ENCODE results near the gene HVCN1. TPM values are rescaled to one million over a fixed set of nuclear protein-coding genes. Genes with fewer than 3 reads are reported as not detected.

HVCN1 gene
- polyA plus RNA-seq, 1 experiment: 6.9 TPM

DNA sequence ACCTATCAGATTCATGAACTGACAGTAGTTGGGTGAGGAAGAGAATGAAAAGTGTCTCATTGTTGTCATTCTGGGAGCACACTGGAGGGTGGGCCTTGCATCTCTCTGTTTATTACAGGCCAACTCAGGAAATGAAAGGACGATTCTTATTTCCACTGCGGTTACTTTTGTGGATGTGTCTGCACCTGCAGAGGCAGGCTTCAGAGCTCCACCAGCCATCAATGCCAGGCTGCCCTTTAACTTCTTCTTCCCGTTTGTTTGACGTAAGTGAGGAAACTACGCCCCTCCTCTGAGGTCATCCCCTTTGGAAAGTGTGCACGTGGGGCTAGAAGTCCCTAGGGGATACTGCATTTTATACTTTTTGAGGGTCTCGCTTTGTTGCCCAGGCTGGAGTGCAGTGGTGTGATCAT is 41.3 kb downstream of the HVCN1 start:
- H3K4me3 ChIP-seq (ENCODE audit: low read depth, low read length): no peak overlapping the region
- TF ChIP-seq, protein P1, sequence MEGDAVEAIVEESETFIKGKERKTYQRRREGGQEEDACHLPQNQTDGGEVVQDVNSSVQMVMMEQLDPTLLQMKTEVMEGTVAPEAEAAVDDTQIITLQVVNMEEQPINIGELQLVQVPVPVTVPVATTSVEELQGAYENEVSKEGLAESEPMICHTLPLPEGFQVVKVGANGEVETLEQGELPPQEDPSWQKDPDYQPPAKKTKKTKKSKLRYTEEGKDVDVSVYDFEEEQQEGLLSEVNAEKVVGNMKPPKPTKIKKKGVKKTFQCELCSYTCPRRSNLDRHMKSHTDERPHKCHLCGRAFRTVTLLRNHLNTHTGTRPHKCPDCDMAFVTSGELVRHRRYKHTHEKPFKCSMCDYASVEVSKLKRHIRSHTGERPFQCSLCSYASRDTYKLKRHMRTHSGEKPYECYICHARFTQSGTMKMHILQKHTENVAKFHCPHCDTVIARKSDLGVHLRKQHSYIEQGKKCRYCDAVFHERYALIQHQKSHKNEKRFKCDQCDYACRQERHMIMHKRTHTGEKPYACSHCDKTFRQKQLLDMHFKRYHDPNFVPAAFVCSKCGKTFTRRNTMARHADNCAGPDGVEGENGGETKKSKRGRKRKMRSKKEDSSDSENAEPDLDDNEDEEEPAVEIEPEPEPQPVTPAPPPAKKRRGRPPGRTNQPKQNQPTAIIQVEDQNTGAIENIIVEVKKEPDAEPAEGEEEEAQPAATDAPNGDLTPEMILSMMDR (IDR thresholded peaks at IDR 0.05; ENCODE audit: low read depth, low read length): no peak
- ChIA-PET POLR2A (no interaction called here), CTCF (no interaction called here)
- no peak overlapping the region for H3K27ac ChIP-seq (ENCODE audit: low read depth, low read length)
- H3K27me3 ChIP-seq (ENCODE audit: control insufficient read depth, insufficient read depth, low read length): no peaks in the 10 kb centered on the region
- no peaks in the 10 kb centered on the region for H3K9me3 ChIP-seq (ENCODE audit: control insufficient read depth, insufficient read depth, low read length)
- DNase-seq (ENCODE audit: low read depth, low spot score): no peak

DNA sequence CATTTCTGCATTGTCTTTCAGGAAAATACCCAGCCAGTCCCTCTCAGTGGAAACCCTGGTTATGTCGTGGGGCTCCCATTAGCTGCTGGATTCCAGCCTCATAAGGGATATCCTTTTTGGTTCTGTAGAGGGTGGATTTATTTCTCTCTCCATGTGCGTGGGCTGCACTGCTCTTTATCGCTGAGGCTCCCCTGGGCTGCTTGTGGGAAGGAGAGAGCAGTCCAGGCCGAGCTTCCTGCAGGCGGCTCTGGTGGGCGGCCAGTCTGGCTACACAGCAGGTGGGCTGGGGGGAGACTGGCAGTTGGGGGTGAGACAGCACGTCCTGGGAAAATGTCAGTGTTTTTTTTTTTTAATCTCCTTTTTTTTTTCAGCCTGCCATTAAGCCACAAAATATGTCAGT is 47.4 kb downstream of the HVCN1 start:
- H3K27ac ChIP-seq (ENCODE audit: low read depth, low read length): no peak overlapping the region
- no peak overlapping the region for H3K4me3 ChIP-seq (ENCODE audit: low read depth, low read length)
- no peaks in the 10 kb centered on the region for H3K27me3 ChIP-seq (ENCODE audit: control insufficient read depth, insufficient read depth, low read length)
- TF ChIP-seq, protein P1 (IDR thresholded peaks at IDR 0.05; ENCODE audit: low read depth, low read length): no peak
- no peaks in the 10 kb centered on the region for H3K9me3 ChIP-seq (ENCODE audit: control insufficient read depth, insufficient read depth, low read length)
- DNase-seq (ENCODE audit: low read depth, low spot score): no peak
- CTCF ChIA-PET: interaction anchor here (0.7 kb wide), 1 partner anchor 186 kb away, joined by 3 read pairs; no protein-coding TSS in a partner anchor
- POLR2A ChIA-PET: interaction anchor here (0.7 kb wide), 2 partner anchors 21 to 28 kb away, joined by 3 read pairs; no protein-coding TSS in a partner anchor

DNA sequence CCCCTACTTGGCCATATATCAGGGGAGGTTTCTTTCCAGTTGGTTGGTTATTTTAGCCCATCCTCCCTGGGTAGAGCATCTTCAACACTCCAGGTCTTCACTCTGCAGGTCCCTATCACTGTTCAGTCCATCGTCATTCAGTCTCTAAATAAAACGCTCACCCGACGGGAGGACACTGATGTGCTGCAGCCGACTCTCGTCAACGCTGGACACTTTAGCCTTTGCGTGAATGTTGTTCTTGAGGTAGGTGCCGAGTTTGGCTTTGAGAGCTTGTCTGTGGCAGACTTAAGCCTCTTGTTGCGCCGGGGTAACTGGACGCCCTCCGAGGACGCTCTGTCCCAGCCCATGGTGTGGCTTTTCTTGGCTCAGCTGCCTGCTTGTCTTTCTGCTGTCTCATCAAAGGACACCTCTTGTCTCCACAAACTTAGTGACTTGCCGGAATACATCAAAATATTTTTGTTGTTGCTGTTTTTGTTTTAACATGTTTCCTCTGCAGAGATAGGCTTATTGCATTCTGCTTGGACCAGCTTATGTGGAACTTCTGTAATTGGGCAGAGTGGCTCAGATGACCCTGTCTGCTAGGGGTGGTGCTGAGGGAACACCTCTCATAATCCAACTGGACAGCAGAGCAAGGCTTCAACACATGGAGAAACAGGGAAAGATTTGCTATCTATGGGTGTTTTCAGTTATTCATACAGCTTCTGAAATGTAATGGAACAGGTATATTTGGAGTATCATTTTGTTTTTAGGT is 48.5 kb downstream of the HVCN1 start:
- Histone ChIP-seq H3K27ac (ENCODE audit: low read depth, low read length) (no peak overlapping the region), H3K27me3 (ENCODE audit: control insufficient read depth, insufficient read depth, low read length) (no peaks in the 10 kb centered on the region), H3K4me3 (ENCODE audit: low read depth, low read length) (no peak overlapping the region), H3K9me3 (ENCODE audit: control insufficient read depth, insufficient read depth, low read length) (no peaks in the 10 kb centered on the region)
- DNase-seq (ENCODE audit: low read depth, low spot score): no peak
- TF ChIP-seq, protein P1 (IDR thresholded peaks at IDR 0.05; ENCODE audit: low read depth, low read length): no peak
- ChIA-PET CTCF (interaction anchor here (2.7 kb wide), 1 partner anchor 248 kb away, joined by 7 read pairs; no protein-coding TSS in a partner anchor), POLR2A (no interaction called here)

DNA sequence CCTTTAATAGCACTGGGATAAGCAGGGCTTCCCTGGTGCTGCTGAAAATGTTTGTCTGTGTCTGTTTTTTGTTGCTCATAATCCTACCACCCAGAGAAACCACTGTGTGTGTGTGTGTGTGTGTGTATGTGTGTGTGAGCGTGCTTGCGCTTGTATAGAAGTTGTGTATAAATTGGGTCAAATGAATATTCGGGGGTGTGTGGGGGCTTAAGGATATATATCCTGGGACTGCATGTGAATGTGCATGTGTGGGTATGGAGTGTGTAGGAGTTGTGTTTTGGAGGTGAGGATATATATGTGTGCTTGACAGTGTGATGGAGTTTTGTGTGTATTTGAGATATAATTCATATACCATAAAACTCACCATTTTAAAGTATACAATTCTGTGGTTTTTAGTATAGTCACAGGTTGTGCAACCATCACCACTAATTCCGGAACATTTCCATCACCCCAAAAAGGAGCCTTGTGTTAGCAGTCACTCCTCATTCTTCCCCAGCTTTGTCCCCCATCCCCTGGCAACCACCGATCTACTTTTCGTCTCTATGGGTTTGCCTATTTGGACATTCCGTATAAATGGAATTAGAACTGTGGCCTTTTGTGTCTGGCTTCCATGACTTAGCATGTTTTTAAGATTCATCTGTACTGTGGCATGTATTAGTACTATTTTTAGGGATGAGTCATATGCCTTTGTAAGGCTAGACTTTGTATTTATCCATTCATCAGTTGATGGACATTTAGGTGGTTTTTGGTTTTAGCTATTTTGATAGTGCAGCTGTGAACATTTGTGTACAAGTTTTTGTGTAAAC is 49.4 kb downstream of the HVCN1 start:
- no peaks in the 10 kb centered on the region for H3K9me3 ChIP-seq (ENCODE audit: control insufficient read depth, insufficient read depth, low read length)
- H3K4me3 ChIP-seq (ENCODE audit: low read depth, low read length): no peak overlapping the region
- CTCF ChIA-PET: interaction anchor here (1.1 to 2.7 kb wide), 3 partner anchors 18 to 249 kb away, joined by 3 to 7 read pairs (median 3); no protein-coding TSS in a partner anchor

More for the DNA sequence above, 49.4 kb downstream of the HVCN1 start:
- DNase-seq (ENCODE audit: low read depth, low spot score): peak; percentile 41
- TF ChIP-seq, protein P1 (IDR thresholded peaks at IDR 0.05; ENCODE audit: low read depth, low read length): no peak
- Histone ChIP-seq H3K27ac (ENCODE audit: low read depth, low read length) (peak overlapping the region; percentile 84), H3K27me3 (ENCODE audit: control insufficient read depth, insufficient read depth, low read length) (no peaks in the 10 kb centered on the region)
- POLR2A ChIA-PET: no interaction called here

Measured in AG04450 (cell line).